GM21786 (cell line): ENCODE measurements around the gene MAPK1.
"Not testable (repeated sequence)": the region's sequence is repeated elsewhere in the genome, so short reads cannot be mapped to it uniquely, and the experiment has no call there.

Experiments
- ATAC-seq: cut with Tn5 transposase; IDR thresholded peaks from one replicate; pipeline ENCODE4 v1.9.1; 2021; ENCODE audit not compliant: unreplicated experiment

The MAPK1 gene

GRCh38 chr22:21759646-21760376 is 107.6 kb downstream of the MAPK1 start:
- no peak for ATAC-seq

DNA sequence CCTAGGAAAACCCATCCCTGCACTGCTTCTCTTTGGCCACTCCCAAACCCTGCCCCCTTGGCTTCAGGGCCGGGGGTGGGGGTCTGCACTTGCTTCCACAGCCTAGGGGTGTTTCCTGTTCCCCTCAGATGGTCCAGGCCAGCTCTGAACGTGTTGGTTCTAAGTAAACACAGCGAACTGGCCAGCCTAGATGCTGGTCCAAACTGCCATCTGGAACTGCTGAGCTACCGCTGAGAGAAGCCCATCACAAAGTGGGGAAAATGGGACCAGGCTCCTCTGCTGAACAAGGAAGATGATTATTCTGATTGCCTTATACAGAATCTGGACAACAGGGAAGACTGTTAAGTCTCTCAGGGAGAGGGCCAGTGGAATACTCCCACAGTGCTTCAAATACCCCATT is 108.4 kb downstream of the MAPK1 start:
- ATAC-seq = no peak

DNA sequence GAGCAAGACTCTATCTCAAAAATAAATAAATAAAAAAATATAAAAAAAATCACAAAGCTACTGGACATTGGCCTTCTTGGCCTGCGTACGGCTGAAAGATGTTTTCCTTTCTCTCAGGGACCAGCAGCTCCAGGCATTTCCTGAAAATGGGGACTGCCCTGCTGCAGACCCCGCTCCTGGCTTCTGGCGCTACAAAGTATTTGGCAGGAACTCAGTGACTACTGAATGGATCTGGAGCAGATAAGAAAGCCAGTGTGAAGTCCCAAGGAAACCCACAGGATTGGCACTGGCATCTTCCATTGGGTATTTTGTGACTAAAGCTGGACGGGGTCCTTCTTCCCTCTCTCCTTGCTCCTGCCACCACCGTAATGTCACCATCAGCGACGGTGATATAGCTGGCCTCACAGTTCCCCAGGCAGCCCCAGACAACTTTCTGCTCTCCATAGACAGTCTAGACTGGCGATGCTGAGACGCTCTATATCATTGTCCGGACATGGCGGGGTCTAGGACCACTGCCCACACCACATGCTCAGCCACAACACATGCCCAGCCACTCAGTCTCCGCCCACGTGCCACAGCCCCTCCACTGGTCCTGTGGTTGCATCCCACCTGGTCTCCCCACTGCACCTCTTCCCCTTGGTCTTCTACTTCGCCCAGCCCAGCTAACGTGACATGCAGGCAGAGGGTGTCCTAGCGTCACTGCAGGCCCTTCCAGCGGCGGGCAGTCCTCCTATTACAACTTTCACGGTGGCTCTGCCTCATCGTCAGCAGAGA is 109.2 kb downstream of the MAPK1 start:
- ATAC-seq = no peak

GRCh38 chr22:21755851-21756284 is 111.6 kb downstream of the MAPK1 start:
- no peak for ATAC-seq

GRCh38 chr22:21754523-21754922 is 112.9 kb downstream of the MAPK1 start:
- no peak for ATAC-seq

DNA sequence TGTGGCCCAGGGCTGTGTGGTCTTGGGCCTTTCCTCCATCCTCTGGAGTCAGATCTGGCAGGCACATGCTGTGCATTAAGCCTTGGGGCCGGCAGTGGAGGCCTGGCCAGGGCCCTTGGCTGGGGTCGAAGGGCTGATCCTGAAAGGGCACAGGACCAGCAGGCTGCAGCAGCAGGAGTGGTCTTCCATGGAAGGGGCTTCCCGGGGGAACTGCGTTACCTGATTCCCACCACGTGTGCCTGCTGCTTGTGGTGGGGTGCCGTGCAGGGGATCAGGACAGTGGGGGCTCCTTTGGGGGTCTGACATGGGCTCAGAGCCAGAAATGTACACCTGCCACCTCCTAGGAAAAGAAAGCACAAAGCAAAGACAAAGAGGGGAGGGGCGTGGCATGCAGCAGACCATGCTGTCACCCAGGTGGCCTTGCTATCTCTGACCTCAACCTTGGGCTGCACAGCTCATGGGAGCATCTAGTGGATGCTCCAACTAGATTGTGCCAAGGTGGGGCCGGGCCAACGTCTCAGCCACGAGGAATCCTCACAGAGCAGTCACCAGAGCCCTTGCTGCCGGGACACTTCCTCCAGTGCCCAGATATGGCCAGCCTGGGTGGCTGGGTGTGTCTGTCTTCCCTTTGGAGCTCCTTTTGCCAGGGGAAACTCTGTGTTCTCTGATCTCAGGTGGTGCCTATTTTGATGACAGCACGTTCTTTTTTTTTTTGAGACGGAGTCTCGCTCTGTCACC is 113.9 kb downstream of the MAPK1 start:
- no peak for ATAC-seq

DNA sequence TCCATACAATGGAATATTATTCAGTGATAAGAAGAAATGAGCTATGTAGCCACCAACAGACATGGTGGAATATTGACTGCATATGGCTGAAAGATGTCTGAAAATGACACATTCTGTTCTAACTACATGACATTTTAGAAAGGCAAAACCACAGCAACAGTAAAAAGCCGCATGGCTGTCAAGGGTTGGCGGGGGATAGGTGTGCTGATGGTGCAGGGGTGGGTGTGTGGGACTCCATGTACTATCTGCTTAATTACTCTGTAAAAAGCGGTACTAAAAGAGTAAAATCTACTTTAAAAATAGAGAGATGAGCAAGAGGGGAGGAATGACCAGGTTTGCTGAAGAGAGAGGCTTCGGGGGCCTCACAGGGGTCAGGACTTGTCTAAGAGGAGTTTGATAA is 115.2 kb downstream of the MAPK1 start:
- no peak for ATAC-seq

DNA sequence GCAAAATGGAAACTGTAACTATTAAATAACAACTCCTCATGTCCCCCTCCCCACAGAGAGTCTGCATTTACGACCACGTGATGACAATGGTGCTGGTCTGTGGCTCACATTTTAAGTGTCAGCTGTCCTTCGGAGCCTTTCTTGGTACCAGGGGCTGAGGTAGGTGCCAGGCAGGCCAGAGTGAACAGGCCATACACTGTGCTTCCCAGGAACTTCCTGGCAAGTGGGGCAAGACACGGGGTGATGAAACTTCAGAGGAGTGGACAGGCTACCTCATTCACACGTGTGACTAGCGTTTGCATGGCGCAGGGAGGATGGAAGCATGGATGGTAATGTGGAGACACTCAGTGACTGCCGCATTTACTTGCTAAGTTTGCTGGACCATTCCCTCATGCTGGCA is 121.5 kb downstream of the MAPK1 start:
- no peak for ATAC-seq

DNA sequence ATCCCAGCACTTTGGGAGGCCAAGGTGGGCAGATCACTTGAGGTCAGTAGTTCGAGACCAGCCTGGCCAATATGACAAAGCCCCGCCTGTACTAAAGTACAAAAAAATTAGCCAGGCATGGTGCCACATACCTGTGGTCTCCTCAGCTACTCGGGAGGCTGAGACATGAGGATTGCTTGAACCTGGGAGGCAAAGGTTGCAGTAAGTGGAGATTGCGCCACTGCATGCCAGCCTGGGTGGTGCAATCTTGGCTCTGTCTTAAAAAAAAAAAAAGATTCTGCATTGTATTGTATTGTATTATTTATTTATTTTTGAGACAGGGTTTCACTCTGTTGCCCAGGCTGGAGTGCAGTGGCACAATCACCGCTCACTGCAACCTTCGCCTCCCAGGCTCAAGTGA is 122.5 kb downstream of the MAPK1 start:
- not testable (repeated sequence) for ATAC-seq

GRCh38 chr22:21741790-21742189 is 125.7 kb downstream of the MAPK1 start:
- no peak for ATAC-seq

DNA sequence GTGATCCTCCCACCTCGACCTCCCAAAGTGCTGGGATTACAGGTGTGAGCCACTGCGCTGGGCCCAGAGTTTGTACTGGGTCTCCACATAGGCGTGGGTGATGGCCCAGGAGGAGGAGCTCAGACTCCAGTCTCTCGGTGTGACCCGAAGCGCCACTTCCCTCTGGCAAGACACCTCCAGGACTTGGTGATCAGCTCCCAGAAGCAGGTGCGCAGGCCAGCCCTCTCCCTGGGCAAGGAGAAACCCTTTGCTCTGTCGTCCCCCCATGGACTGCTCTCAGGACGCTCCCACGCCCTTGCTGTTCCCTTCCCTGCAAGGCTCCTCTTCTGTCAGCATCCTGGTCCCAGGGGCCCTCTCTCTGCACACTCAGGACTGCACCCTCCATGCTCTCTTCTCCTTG is 126.4 kb downstream of the MAPK1 start:
- ATAC-seq = no peak

GRCh38 chr22:21739828-21740377 is 127.5 kb downstream of the MAPK1 start:
- ATAC-seq = no peak

DNA sequence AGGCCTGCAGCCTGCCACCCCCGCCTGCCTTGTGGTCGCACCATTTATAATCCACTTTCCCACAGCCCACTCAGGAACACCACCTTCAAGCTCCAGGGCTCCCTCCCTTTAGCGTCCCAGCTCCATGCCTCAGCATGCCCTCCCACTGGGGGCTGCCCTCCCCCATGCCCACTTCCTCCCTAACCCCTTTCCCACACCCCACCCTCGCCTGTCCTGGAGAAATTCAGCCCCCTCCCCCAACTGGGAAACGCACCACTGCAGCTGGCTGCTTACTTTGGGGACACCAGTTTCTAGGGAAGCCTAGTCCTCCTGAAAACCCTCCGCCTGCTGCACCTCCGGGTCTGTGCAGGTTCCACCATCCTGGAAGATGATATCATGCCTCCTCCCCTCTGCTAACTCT is 128.5 kb downstream of the MAPK1 start:
- ATAC-seq = no peak

GRCh38 chr22:21738081-21738480 is 129.4 kb downstream of the MAPK1 start:
- no peak for ATAC-seq

GRCh38 chr22:21736948-21737347 is 130.5 kb downstream of the MAPK1 start:
- no peak for ATAC-seq

- no peak for ATAC-seq
Observed at GRCh38 chr22:21736084-21736642, 131.3 kb downstream of the MAPK1 start.

DNA sequence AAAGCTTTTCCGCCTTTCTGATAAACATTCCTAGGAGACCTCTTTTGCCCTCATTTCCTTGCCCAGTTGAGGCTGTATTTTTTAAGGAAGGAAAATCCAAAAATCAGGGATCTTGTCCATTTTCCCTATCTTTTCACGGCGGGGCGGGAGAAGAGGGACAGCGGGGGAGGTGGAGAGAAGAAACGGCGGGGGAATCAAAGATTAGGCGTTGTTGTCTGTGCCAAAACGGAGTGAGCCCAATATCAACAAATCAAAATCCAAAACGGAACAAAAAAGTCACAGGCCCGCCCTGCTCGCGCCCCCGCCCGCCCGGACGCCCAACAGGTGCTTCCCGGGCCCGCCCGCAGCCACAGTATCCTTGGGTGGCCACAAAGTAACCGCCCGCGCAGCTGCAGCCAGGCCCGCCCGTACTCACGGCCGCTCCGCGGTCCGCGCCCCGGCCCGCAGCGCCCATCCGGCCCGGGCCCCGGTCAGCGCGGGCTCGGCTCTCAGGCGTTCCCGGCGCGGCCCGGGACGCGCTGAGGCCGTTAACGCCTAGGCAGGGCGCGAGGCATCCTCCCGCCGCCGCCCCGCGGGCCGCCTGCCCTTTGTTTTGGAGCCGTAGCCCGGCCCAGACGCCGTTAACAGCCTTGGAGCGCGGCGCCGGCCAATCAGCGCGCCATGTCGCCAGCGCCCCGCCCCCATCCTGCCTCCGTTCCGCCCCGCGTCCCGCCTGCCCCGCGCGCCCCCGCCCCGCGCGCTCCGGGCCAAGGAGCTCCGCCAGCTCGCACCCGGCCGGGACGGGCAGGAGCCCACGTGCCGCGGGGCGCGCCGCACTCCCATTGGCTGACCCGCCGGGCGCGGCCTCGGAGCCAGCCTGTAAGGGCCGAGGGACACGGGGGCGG is 132.0 kb downstream of the MAPK1 start, which contains the start of gene YPEL1:
YPEL1 (minus strand) TSS at position 595 of the 884 bp plus-strand sequence. CDS start 25,050 bp downstream, outside the sequence.
- peak; percentile 80 for ATAC-seq

DNA sequence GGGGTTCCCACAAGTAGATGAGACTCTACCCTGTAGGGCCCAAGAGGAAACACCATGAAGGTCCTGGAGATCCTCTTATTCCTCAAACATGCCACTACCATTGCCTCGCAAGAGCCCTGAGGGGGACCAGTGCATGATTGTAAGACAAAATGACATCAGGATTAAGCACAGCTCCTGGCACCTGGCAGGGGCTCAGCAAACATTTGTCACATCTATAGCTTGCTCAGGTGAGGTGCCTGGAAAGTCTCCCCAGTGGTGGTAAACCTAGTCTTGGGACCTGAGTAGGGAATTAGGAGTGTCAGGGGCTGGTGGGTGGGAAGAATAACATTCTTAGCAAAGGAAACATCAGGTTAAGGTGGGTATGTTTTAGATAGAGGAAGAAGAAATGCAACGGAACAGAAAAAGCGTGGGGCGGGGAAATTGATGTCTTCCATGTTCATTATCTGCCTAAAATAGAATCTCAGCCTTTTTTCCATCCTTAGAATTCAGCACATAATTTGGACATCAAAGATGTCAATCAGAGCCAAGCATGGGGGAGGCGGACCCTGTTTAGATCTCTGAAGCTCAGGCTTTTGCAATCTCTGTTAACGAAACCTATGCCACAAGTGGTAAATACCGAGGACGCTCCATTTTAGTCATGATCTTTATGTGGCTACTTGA is 132.8 kb downstream of the MAPK1 start:
- ATAC-seq = no peak

GRCh38 chr22:21731503-21731902 is 135.9 kb downstream of the MAPK1 start:
- ATAC-seq = no peak
